H1 (cell line): ENCODE measurements around the gene SCNN1A. TPM values are rescaled to one million over a fixed set of nuclear protein-coding genes. Genes with fewer than 3 reads are reported as not detected.

ENCODE experiments used
- HDAC2 ChIP-seq, 2 experiments: fragments of 300-600 bp in 1 of 2; sonication (generic) in 1 of 2; IDR thresholded peaks; 2 replicates each; pipeline ENCODE4 v1.6.1; 2011 to 2012; ENCODE audit warnings: low read depth in 2 of 2, low read length in 2 of 2, mild to moderate bottlenecking in 2 of 2, moderate library complexity in 2 of 2, borderline replicate concordance in 1 of 2, inconsistent platforms in 1 of 2
- KDM4A ChIP-seq: IDR thresholded peaks from one replicate; pipeline ENCODE4 v1.7.1; 2012; ENCODE audit warnings: low read depth, mild to moderate bottlenecking, moderate library complexity, low read length, inconsistent platforms; ENCODE audit not compliant: severe bottlenecking
- TAF1 ChIP-seq: IDR thresholded peaks from 2 replicates; pipeline ENCODE4 v1.6.1; 2011; ENCODE audit warnings: mild to moderate bottlenecking, low read depth, low read length
- TBP ChIP-seq: IDR thresholded peaks from 2 replicates; pipeline ENCODE4 v1.6.1; 2011; ENCODE audit warnings: low read depth, low read length, improper control_type of control experiment
- ZNF274 ChIP-seq: IDR thresholded peaks from 2 replicates; pipeline ENCODE4 v1.7.0; 2012; ENCODE audit warnings: low read length, borderline replicate concordance; ENCODE audit errors: extremely low read depth
- polyA plus RNA-seq, 7 experiments: library from polyadenylated mRNA; depleted of rRNA in 3 of 7; stranded (reverse) in 5 of 7; unstranded in 2 of 7; fragments of >200 nt in 5 of 7; fragments of 200-250 nt in 2 of 7; gene quantifications; 1 replicate in 5 of 7; 2 replicates in 1 of 7; 4 replicates in 1 of 7; pipeline versions ENCODE4 v1.2.1 to v1.2.3, GENCODE V29; 2011 to 2013; ENCODE audit warnings: missing spikeins in 2 of 7, mixed read lengths in 2 of 7
- total RNA-seq: library from RNA; stranded (reverse); fragmentation: NEBNext Ultra II Directional; extraction: Animal tissue kit (Norgen Biotek cat#: 25700); gene quantifications from 2 replicates; pipeline ENCODE4 v1.2.1, GENCODE V29; 2021

The SCNN1A gene
- total and polyA plus RNA-seq, 2 of the 8 experiments (the other 6 are each of a cell fraction or from before 2014, with no cell fraction given), result 85.5 to 156 TPM

GRCh38 chr12:6404390-6404789, 29.0 kb upstream of the SCNN1A start (continued):
- TF ChIP-seq TAF1 (no peak), HDAC2 (IDR thresholded peaks at IDR 0.05; ENCODE audit: borderline replicate concordance in 1 of 2, low read depth in 2 of 2, low read length in 2 of 2) (no peak), ZNF274 (no peak), KDM4A (no peak), TBP (no peak)
